WTC11 (cell line): Measurements from ENCODE around the gene BARX2. TPM values are rescaled to one million over a fixed set of nuclear protein-coding genes. Genes with fewer than 3 reads are reported as not detected.

Source experiments
- ATAC-seq: fragments of 200-7000 bp; cut with Tn5 transposase; 2 replicates; pipeline ENCODE4 v1.10.0; 2021; ENCODE audit warnings: mild to moderate bottlenecking, moderate library complexity
- CTCF ChIA-PET: fragments of 300-600 bp; sonication (Branson Sonifier 250); formaldehyde crosslinking; loops from one replicate; lab custom pipeline; 2021; ENCODE audit warnings: antibody characterized with exemption; lab: Charles Lee
- POLR2A ChIA-PET: fragments of 350-600 bp; sonication (Branson Sonifier 250); formaldehyde crosslinking; loops from one replicate; lab custom pipeline; 2021; ENCODE audit warnings: antibody characterized with exemption; lab: Charles Lee
- DNase-seq: peaks from one replicate; pipeline ENCODE4 v3.0.0; 2021; ENCODE audit warnings: low spot score
- H3K27ac Mint-ChIP-seq: 2 replicates; pipeline ENCODE4 v1.8.0; 2021; ENCODE audit warnings: mixed read lengths
- H3K27me3 Mint-ChIP-seq: 2 replicates; pipeline ENCODE4 v1.8.0; 2021; ENCODE audit warnings: low read depth, mild to moderate bottlenecking, moderate library complexity, mixed read lengths
- H3K36me3 Mint-ChIP-seq: 2 replicates; pipeline ENCODE4 v1.8.0; 2021; ENCODE audit warnings: mixed read lengths
- H3K4me1 Mint-ChIP-seq: 2 replicates; pipeline ENCODE4 v1.8.0; 2022; ENCODE audit warnings: mixed read lengths
- H3K4me3 Mint-ChIP-seq: 2 replicates; pipeline ENCODE4 v1.8.0; 2021; ENCODE audit warnings: mild to moderate bottlenecking, moderate library complexity, mixed read lengths
- H3K9me3 Mint-ChIP-seq: 2 replicates; pipeline ENCODE4 v1.8.0; 2021; ENCODE audit warnings: mixed read lengths
- ATF1 ChIP-seq: sonication (generic); formaldehyde crosslinking; IDR thresholded peaks from 2 replicates; pipeline ENCODE4 v1.8.1; 2023; ENCODE audit warnings: mild to moderate bottlenecking, moderate library complexity, missing genetic modification reagents
- CREB1 ChIP-seq: sonication (generic); formaldehyde crosslinking; IDR thresholded peaks from 2 replicates; pipeline ENCODE4 v1.8.0; 2023; ENCODE audit warnings: mild to moderate bottlenecking, missing genetic modification reagents
- CREM ChIP-seq: sonication (generic); formaldehyde crosslinking; IDR thresholded peaks from 2 replicates; pipeline ENCODE4 v1.8.1; 2022; ENCODE audit warnings: mild to moderate bottlenecking, missing genetic modification reagents, moderate library complexity
- ERG ChIP-seq: fragments of 250-450 bp; sonication (Bioruptor Pico); IDR thresholded peaks from 2 replicates; pipeline ENCODE4 v1.8.0; 2021; ENCODE audit warnings: mild to moderate bottlenecking
- ETV6 ChIP-seq: sonication (generic); formaldehyde crosslinking; IDR thresholded peaks from 2 replicates; pipeline ENCODE4 v1.8.1; 2022; ENCODE audit warnings: mild to moderate bottlenecking, missing genetic modification reagents
- FOXP1 ChIP-seq: sonication (generic); formaldehyde crosslinking; IDR thresholded peaks from 2 replicates; pipeline ENCODE4 v1.8.0; 2022; ENCODE audit warnings: missing genetic modification reagents, mild to moderate bottlenecking, moderate library complexity, borderline replicate concordance
- HMGA2 ChIP-seq: fragments of 250-450 bp; sonication (Bioruptor Pico); IDR thresholded peaks from 2 replicates; pipeline ENCODE4 v1.4.0; 2021; ENCODE audit warnings: mild to moderate bottlenecking, moderate library complexity
- HMGXB4 ChIP-seq: sonication (generic); formaldehyde crosslinking; IDR thresholded peaks from 2 replicates; pipeline ENCODE4 v1.8.1; 2023; ENCODE audit warnings: mild to moderate bottlenecking, moderate library complexity, missing genetic modification reagents
- IRF1 ChIP-seq: sonication (generic); formaldehyde crosslinking; IDR thresholded peaks from 2 replicates; pipeline ENCODE4 v1.8.0; 2023; ENCODE audit warnings: missing genetic modification reagents
- MLX ChIP-seq: sonication (generic); formaldehyde crosslinking; IDR thresholded peaks from 2 replicates; pipeline ENCODE4 v1.8.1; 2023; ENCODE audit warnings: mild to moderate bottlenecking, missing genetic modification reagents, moderate library complexity
- MYBL2 ChIP-seq: sonication (generic); formaldehyde crosslinking; IDR thresholded peaks from 2 replicates; pipeline ENCODE4 v1.8.1; 2023; ENCODE audit warnings: mild to moderate bottlenecking, moderate library complexity, missing genetic modification reagents
- NFATC4 ChIP-seq: fragments of 250-450 bp; sonication (Bioruptor Pico); IDR thresholded peaks from 2 replicates; pipeline ENCODE4 v1.9.0; 2021; ENCODE audit warnings: mild to moderate bottlenecking
- NFE2L1 ChIP-seq: sonication (generic); formaldehyde crosslinking; IDR thresholded peaks from 2 replicates; pipeline ENCODE4 v1.8.1; 2023; ENCODE audit warnings: missing genetic modification reagents
- NR3C1 ChIP-seq: sonication (generic); formaldehyde crosslinking; conservative IDR thresholded peaks from 2 replicates; pipeline ENCODE4 v1.8.1; 2023; ENCODE audit warnings: low read depth, mild to moderate bottlenecking, missing genetic modification reagents
- OVOL2 ChIP-seq: fragments of 250-450 bp; sonication (Bioruptor Pico); IDR thresholded peaks from 2 replicates; pipeline ENCODE4 v1.9.0; 2021; ENCODE audit warnings: mild to moderate bottlenecking, borderline replicate concordance
- SOX15 ChIP-seq: fragments of 250-450 bp; sonication (Bioruptor Pico); IDR thresholded peaks from 2 replicates; pipeline ENCODE4 v1.9.0; 2021; ENCODE audit warnings: mild to moderate bottlenecking
- SP1 ChIP-seq: sonication (generic); formaldehyde crosslinking; conservative IDR thresholded peaks from 2 replicates; pipeline ENCODE4 v1.8.1; 2022; ENCODE audit warnings: missing genetic modification reagents
- TCF7 ChIP-seq: sonication (generic); formaldehyde crosslinking; IDR thresholded peaks from 2 replicates; pipeline ENCODE4 v1.8.0; 2022; ENCODE audit warnings: mild to moderate bottlenecking, low read depth, missing genetic modification reagents, moderate library complexity
- TP53 ChIP-seq: sonication (generic); formaldehyde crosslinking; IDR thresholded peaks from 2 replicates; pipeline ENCODE4 v1.8.1; 2023; ENCODE audit warnings: mild to moderate bottlenecking, missing genetic modification reagents
- ZBTB21 ChIP-seq: sonication (generic); formaldehyde crosslinking; IDR thresholded peaks from 2 replicates; pipeline ENCODE4 v1.8.1; 2023; ENCODE audit warnings: mild to moderate bottlenecking, missing genetic modification reagents, borderline replicate concordance
- ZNF121 ChIP-seq: sonication (generic); formaldehyde crosslinking; IDR thresholded peaks from 2 replicates; pipeline ENCODE4 v1.8.0; 2023; ENCODE audit warnings: missing genetic modification reagents
- ZNF219 ChIP-seq: sonication (generic); formaldehyde crosslinking; IDR thresholded peaks from 2 replicates; pipeline ENCODE4 v1.8.0; 2023; ENCODE audit warnings: missing genetic modification reagents, mild to moderate bottlenecking, borderline replicate concordance
- ZNF263 ChIP-seq: sonication (generic); formaldehyde crosslinking; IDR thresholded peaks from 2 replicates; pipeline ENCODE4 v1.8.1; 2022; ENCODE audit warnings: low read depth, mild to moderate bottlenecking, moderate library complexity, missing genetic modification reagents
- ZNF396 ChIP-seq: fragments of 250-450 bp; sonication (Bioruptor Pico); IDR thresholded peaks from 2 replicates; pipeline ENCODE4 v1.8.0; 2021; ENCODE audit warnings: mild to moderate bottlenecking, moderate library complexity, borderline replicate concordance
- ZNF416 ChIP-seq: fragments of 250-450 bp; sonication (Bioruptor Pico); IDR thresholded peaks from 2 replicates; pipeline ENCODE4 v1.9.0; 2021; ENCODE audit warnings: mild to moderate bottlenecking, inconsistent platforms
- total RNA-seq: library from RNA; stranded (reverse); gene quantifications from 3 replicates; pipeline ENCODE4 v1.2.3, GENCODE V29; 2021

The BARX2 gene
- total RNA-seq, 1 experiment from 2014 or later = not detected

GRCh38 chr11:129386795-129387397, 11.2 kb downstream of the BARX2 start:
- CTCF ChIA-PET = no interaction called here
- no peak for DNase-seq

GRCh38 chr11:129387434-129387833, 11.8 kb downstream of the BARX2 start:
- H3K36me3 Mint-ChIP-seq = no peaks in the 10 kb centered on the region
- H3K4me3 Mint-ChIP-seq = no peak overlapping the region
- DNase-seq (no peak), ATAC-seq (no peak)
- CTCF ChIA-PET = no interaction called here
- no peak overlapping the region for H3K27ac Mint-ChIP-seq
- no peaks in the 10 kb centered on the region for H3K4me1 Mint-ChIP-seq
- POLR2A ChIA-PET = no interaction called here
- peaks cover 2% of the 10 kb centered on the region; the same call in 1 of the 2 replicates for H3K27me3 Mint-ChIP-seq
- TF ChIP-seq ETV6 (CRISPR knock-in tag) (no peak), SP1 (CRISPR knock-in tag) (no peak), TP53 (CRISPR knock-in tag) (no peak), ZNF416 (CRISPR knock-in tag) (no peak), FOXP1 (no peak), ZNF263 (CRISPR knock-in tag) (no peak), ZNF396 (CRISPR knock-in tag) (no peak), MLX (CRISPR knock-in tag) (no peak), NFATC4 (CRISPR knock-in tag) (no peak), CREB1 (CRISPR knock-in tag) (no peak), IRF1 (CRISPR knock-in tag) (no peak), NFE2L1 (no peak), NR3C1 (CRISPR knock-in tag) (no peak)
- no peaks in the 10 kb centered on the region for H3K9me3 Mint-ChIP-seq

More at GRCh38 chr11:129386795-129387397, 11.2 kb downstream of the BARX2 start:
- H3K9me3 Mint-ChIP-seq = no peaks in the 10 kb centered on the region
- no peaks in the 10 kb centered on the region for H3K36me3 Mint-ChIP-seq
- ATAC-seq = no peak
- H3K27me3 Mint-ChIP-seq = peaks cover 3% of the 10 kb centered on the region; the same call in 1 of the 2 replicates
- TF ChIP-seq SOX15 (CRISPR knock-in tag) = no peak
- TF ChIP-seq ZNF121 (CRISPR knock-in tag) = no peak
- no peak for TF ChIP-seq TCF7 (CRISPR knock-in tag)
- no peak for TF ChIP-seq MYBL2 (CRISPR knock-in tag)
- no peak for TF ChIP-seq OVOL2 (CRISPR knock-in tag)
- no peak for TF ChIP-seq TP53 (CRISPR knock-in tag)
- no peak for TF ChIP-seq ZNF219
- no peak for TF ChIP-seq ATF1 (CRISPR knock-in tag)
- no peak for TF ChIP-seq ERG (CRISPR knock-in tag)
- no peak for TF ChIP-seq CREM
- TF ChIP-seq ZBTB21 (CRISPR knock-in tag) = no peak
- TF ChIP-seq HMGA2 (CRISPR knock-in tag) = no peak
- TF ChIP-seq HMGXB4 = no peak
- H3K4me1 Mint-ChIP-seq = no peaks in the 10 kb centered on the region
- H3K4me3 Mint-ChIP-seq = no peak overlapping the region
- POLR2A ChIA-PET = no interaction called here
- no peak overlapping the region for H3K27ac Mint-ChIP-seq
